ENCODE measurements around the gene MYL6.
"Not testable (repeated sequence)": the region's sequence is repeated elsewhere in the genome, so short reads cannot be mapped to it uniquely, and the experiment has no call there.

MYL6 gene

DNA sequence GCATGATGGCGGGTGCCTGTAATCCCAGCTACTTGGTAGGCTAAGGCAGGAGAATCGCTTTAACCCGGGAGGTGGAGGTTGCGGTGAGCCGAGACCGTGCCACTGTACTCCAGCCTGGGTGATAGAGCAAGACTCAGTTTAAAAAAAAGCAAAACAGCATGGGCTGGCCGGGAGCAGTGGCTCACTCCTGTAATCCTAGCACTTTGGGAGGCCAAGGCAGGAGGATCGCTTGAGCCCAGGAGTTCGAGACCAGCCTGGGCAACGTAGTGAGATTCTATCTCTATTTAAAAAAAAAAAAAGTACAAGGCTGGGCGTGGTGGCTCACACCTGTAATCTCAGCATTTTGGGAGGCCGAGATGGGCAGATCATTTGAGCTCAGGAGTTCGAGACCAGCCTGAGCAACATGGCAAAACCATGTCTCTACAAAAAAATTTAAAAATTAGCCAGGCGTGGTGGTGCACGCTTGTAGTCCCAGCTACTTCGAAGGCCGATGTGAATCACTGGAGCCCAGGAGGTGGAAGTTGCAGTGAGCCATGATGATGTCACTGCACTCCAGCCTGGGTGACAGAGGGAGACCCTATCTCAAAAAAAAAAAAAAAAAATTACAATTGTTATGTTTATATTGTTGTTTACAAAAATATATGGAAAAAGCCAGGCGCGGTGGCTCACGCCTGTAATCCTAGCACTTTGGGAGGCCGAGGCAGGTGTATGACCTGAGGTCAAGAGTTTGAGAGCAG lies 1.5 kb upstream of the MYL6 start:
- not testable (repeated sequence) for DNase-seq

- peak in 43 of 56 donors; percentile 27 to 81 (median 59) for DNase-seq
These were observed 744 bp upstream of the MYL6 start for GRCh38 chr12:56157201-56158028.

DNA sequence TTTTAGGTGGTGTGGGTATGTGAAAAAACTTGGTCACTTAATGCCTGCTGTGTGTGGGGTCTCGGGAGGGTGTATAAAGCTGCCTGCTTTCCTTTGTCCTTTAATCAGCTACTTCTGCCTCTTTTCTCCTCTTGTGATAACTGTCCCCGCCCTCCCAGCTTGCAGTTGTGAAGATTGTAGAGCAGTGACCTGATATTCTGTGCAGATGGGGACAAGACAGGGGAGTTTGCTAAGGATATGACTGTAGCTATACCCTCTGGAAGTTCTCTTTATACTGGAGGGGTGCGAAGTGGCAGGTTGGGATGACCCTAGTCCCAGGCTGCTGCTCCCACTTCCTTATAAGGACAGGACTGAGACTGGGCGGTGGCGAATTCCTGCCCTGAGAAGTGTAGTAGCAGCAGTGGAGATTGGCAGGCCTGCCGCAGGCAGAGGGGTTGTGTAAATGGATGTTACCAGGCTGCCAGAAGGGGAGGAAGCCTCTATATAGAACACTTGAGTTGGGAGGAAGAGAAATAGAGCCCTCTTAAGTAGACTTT lies 835 bp downstream of the MYL6 start:
- DNase-seq, result peak in 28 of 56 donors; percentile 5 to 59 (median 22)

- no peak for DNase-seq
These were observed 1.5 kb downstream of the MYL6 start for GRCh38 chr12:56159482-56160192.

DNA sequence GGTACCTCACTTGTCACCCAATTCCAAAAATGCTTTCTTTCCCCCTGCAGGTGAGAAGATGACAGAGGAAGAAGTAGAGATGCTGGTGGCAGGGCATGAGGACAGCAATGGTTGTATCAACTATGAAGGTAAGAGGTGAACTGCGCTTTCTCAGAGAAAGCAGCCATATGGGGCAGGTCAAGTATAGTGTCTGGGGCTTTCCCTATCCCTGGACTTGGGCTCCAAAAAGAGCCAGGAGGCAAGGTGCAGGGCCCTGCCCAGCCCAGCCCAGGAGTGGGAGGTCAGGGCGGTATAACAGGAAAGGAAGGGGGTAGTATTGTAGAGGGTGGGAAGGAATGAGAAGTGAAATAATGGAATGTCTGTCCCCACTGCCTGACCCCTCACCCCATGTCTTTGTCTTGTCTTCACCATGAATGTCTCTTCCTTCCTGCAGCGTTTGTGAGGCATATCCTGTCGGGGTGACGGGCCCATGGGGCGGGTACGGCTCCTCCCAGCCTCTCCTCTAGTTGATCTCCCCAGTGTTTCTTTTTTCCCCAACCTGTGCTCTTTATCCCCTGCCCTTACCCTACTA lies 2.1 kb downstream of the MYL6 start:
- no peak for DNase-seq

GRCh38 chr12:56160894-56161689 lies 2.9 kb downstream of the MYL6 start:
- no peak for DNase-seq

GRCh38 chr12:56161690-56162351 lies 3.7 kb downstream of the MYL6 start:
- DNase-seq, result no peak

GRCh38 chr12:56162468-56163290 lies 4.5 kb downstream of the MYL6 start:
- DNase-seq, result no peak

DNA sequence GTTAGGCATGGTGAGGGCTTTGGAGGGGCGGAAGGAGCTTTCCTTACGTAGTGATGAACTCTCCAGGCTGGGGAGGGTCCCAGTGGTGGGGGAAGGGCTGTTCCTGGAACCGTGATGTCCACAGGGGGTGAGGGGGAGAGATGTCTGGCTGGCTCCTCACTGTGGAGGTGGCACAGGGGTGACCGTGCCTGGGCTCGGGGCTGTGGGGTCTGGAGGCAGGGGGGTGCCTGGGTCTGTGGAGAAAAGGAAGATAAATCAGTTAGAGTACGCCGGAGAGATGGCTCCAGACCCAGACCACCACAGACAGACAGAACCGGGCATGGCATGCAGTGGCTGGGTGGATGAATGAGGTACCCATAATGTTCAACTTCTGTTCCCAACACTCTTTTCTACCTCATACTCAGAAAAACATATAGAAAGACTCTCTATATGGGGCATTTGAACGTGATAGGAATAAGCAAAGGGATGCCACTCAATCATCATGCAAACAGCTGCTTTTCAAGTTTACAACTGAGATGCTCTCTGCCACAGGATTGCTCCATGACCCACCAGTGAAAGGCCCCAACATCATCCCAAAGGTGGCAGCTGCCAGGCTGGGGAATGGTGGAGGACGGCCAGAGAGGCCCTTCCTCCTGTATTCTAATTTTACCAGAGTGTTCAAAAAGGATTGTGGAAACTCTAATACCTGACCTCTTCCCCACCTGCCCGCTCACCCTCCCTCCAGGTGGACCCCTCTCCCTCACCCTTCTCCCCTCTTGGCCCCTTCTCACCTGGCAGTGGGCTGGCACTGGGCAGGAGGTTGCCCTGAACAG lies 5.6 kb downstream of the MYL6 start:
- no peak for DNase-seq

DNA sequence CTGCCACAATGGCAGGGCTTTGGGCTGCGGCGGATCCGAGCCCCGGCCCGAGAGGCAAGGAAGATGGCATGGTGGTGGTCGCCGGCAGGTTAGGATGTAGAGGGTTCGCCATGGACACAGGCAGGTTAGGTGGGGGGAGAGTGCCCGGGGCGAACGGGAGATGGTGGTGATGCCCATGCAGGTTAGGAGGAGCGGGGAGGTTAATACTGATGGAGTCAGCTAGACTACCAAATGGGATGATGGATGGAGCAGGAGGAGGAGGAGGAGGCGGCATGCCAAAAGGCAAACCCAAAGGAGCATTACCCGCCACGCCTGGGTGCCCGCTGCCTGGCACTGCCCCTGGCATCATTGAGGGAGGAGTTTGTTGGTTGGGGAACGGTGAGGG lies 6.2 kb downstream of the MYL6 start:
- DNase-seq, result no peak

GRCh38 chr12:56165369-56165768 lies 7.2 kb downstream of the MYL6 start:
- peak in 1 of 56 donors; percentile 11 for DNase-seq

DNA sequence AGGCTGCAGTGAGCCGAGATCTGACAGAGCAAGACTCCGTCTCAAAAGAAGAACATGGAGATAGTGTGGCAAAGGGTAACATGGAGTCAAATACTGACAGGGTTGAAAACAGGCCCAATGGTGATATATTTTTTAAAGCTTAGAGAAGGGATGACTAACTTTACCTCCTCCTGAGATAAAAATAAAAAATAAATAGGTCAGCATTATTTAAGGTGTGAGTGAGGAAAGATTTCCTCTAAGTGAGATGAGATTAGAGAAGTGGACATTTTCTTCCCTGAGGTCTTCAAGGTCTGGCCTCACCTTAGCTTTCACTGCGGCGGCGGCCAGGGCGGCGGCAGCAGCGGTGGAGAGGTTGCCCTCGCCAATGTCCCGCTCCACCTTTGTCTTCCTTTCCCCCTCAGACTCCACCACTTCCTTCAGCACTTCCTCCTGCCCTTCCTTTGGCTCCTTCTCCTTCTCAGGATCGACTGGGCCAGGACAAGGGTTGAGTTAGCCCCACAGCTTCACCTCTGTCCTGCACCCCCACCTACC lies 11.1 kb downstream of the MYL6 start:
- no peak for DNase-seq

DNA sequence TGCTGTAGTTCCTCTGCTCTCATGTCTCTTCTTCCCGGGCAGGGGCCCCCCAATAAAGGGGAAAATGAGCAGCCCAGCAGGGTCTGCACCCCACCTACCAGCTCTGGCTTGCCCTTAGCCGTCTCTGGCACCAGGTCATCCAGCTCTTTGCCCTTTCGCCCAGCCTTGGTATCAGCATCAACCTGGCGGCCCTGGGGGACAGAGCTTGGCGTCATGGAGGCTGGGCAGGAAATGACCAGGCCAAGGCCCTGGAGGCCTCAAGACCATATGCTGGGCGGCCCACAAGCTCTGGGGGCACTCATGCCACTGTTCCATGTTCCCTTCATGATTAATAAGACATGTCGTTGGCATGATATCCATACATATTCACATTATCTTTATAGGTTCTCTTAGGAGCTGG lies 14.7 kb downstream of the MYL6 start:
- DNase-seq, result no peak

- DNase-seq, result no peak
These were observed 20.2 kb downstream of the MYL6 start for GRCh38 chr12:56178347-56178746.

DNA sequence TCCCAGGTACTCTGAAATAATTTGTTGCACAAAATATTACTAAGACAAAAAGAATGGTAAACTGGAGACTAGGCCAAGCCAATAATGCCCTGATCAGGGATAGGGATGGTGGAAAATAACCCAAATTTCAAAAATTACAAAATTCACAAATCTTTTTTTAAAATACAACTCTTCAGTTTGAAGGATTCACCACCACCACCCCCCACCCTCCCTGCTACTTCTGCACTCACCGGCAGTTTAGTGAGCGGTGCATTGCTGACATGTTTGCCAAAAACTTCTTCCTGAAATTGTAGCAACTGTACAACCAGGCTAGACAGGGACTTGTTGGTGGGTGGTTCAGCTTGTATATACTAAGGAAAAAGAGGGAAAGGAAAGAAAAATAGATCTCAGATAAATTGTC lies 28.8 kb downstream of the MYL6 start:
- DNase-seq, result no peak

- peak in 2 of 56 donors; percentile 8 to 30 for DNase-seq
These were observed 30.1 kb downstream of the MYL6 start for GRCh38 chr12:56188131-56188777.

- peak in 6 of 56 donors; percentile 4 to 57 (median 32) for DNase-seq
These were observed 30.6 kb downstream of the MYL6 start for GRCh38 chr12:56188778-56189098.

Measured in amygdala (tissue), 56 donors.